Gastrocnemius medialis (tissue), 4 donors: ENCODE data around the gene IGF2BP2.

Experiments
- CTCF ChIP-seq, 5 experiments: fragments of 450-650 bp in 3 of 5; fragments of 200-600 bp in 2 of 5; sonication (generic) in 2 of 5; IDR thresholded peaks in 4 of 5; conservative IDR thresholded peaks in 1 of 5; 1 replicate in 4 of 5; 2 replicates in 1 of 5; pipeline ENCODE4 v1.5.1; 2016 to 2019; ENCODE audit warnings: antibody characterized with exemption in 5 of 5, mild to moderate bottlenecking in 3 of 5, moderate library complexity in 3 of 5
- POLR2A ChIP-seq, 2 donors: fragments of 450-650 bp; IDR thresholded peaks; one replicate each; pipeline ENCODE4 v1.6.1; 2017; ENCODE audit warnings: antibody characterized with exemption in 2 of 2, mild to moderate bottlenecking in 2 of 2, moderate library complexity in 2 of 2

DNA sequence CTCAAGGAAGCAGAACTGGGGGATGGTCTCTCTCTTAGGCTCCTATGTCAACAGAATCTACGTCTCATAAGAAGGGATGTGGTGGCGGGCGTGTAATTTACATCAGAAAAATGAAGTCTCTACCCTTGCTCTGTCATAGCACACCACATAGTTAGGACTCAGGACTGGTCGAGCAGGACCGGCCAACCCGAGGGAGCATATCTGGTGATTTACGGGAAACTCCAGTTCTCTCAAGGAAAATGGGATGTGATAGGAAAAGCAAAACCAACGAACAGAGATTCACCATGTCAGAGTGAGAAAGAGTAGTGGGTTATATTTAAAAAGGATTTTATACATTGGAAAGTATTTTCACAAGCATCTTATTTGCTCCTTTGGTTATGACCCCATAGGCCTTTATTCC lies 54.7 kb downstream of the IGF2BP2 start:
- TF ChIP-seq CTCF (IDR thresholded peaks at IDR 0.05 in 4 of 5, conservative IDR thresholded peaks at IDR 0.05 in 1 of 5) (no peak), POLR2A (IDR thresholded peaks at IDR 0.05) (no peak)
